ENCODE results near the gene ELAPOR2.

The ELAPOR2 gene

DNA sequence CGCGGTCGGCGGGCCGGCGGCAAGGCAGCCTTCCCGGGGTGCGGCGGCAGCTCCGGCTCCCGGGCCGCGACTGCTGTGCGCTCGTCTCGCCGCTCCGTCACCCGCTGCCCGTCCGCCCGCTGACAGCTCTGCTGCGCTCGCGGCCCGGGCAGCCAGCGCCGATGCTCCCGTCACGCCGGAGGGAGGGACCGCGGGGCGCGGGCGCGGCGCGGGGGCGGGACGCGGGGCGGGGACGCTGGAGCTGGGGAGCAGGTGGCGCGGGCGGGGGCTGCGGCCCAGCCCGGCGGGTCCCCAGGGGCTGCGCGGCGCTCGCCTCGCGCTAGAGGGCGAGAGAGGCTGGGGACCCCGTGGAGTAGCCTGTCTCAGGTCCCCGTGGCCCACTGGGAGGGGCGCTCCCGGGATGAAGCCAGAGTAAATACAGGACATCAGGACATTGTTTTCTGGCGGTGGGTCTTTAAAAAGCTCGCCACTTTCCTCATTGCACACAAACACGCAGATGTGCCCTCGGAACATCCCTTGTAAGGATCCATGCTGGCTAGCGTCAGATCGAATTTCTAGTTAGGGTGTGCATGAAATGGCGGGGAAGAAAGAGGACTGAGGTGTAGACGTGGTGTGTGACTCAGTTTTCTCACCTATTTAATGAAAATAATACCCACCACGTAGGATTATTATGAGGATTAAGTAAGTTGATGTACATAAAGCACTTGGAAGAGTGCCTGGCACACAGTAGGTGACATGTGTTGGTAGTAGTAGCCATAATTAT, at the start of gene ELAPOR2:
ELAPOR2 (minus strand) TSS at position 130 of the 763 bp plus-strand sequence. CDS start 141 bp downstream, outside the sequence.
- H2AFZ ChIP-seq (ENCODE audit: low read length), result peak within 1 kb of the TSS; percentile 91
- H3K27me3 ChIP-seq (ENCODE audit: insufficient read depth, low read length), result no peaks in the 10 kb centered on the region
- peaks cover 2% of the 10 kb centered on the region; the same call in 1 of the 2 replicates for H3F3A ChIP-seq (ENCODE audit: insufficient read depth, low read length)
- H3K9me2 ChIP-seq (ENCODE audit: low read depth, low read length), result no peaks in the 10 kb centered on the region
- no peaks in the 10 kb centered on the region for H3K9me3 ChIP-seq (ENCODE audit: low read length)
- H3K27ac ChIP-seq (ENCODE audit: low read depth, low read length, poor library complexity, severe bottlenecking), result peak within 1 kb of the TSS; percentile 63
- H3K4me3 ChIP-seq (ENCODE audit: low read depth, low read length, poor library complexity, severe bottlenecking), result peak within 1 kb of the TSS; percentile 73
- H3K79me2 ChIP-seq (ENCODE audit: insufficient read depth, low read length), result no peaks in the 10 kb centered on the region
- peak within 1 kb of the TSS; percentile 88 for H3K4me2 ChIP-seq (ENCODE audit: low read length)
- no peaks in the 10 kb centered on the region for H4K20me1 ChIP-seq (ENCODE audit: insufficient read depth, low read length)
- H3K9ac ChIP-seq (ENCODE audit: low read length), result peak within 1 kb of the TSS; percentile 69
- no peaks in the 10 kb centered on the region for H3K36me3 ChIP-seq (ENCODE audit: insufficient read depth, low read length)
- no peak for TF ChIP-seq EZH2 (IDR thresholded peaks at IDR 0.05; ENCODE audit: borderline replicate concordance, low read length)
- TF ChIP-seq, protein P1, sequence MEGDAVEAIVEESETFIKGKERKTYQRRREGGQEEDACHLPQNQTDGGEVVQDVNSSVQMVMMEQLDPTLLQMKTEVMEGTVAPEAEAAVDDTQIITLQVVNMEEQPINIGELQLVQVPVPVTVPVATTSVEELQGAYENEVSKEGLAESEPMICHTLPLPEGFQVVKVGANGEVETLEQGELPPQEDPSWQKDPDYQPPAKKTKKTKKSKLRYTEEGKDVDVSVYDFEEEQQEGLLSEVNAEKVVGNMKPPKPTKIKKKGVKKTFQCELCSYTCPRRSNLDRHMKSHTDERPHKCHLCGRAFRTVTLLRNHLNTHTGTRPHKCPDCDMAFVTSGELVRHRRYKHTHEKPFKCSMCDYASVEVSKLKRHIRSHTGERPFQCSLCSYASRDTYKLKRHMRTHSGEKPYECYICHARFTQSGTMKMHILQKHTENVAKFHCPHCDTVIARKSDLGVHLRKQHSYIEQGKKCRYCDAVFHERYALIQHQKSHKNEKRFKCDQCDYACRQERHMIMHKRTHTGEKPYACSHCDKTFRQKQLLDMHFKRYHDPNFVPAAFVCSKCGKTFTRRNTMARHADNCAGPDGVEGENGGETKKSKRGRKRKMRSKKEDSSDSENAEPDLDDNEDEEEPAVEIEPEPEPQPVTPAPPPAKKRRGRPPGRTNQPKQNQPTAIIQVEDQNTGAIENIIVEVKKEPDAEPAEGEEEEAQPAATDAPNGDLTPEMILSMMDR (IDR thresholded peaks at IDR 0.05; ENCODE audit: low read length), result peak; percentile 63
- H3K4me1 ChIP-seq (ENCODE audit: insufficient read depth, low read length, severe bottlenecking), result peaks cover 29% of the 10 kb centered on the region

DNA sequence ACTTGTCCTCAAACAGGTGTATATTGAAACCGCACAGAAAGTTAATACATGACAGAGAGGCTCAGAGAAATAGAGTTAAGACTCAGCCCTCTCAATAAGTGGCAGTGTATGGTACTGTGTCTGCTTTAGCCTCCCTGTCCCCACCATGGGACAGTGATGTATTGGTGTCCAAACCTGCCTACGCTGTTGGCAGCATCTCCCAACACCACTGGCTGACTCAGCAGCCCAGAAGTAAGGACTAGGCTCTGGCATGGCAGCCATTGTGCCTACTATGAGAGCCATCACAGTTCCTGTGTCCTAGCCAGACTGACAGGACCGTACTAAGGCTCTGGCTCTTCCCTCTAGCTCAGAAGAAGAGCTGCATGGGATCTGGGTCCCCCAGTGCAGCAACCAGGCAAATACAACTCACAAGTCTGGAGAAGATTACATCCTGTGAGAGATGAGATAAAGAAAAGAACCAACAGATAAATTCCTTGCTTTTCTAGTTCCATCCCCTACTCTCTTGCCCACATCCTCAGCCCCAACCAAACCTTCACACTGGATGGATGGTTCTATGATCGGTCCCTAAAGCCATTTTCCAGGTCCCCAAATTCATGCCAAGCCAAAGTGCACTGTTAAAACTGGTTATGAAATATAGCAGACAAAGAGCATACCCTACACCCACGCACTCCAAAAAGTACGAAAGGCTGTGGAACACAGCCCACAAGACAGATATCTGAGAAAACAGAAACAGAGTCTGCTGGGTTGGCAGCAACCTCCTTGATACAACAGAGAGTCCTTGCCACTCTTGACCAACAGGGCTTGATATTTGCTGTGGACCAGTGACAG, 48.7 kb upstream of the ELAPOR2 start:
- H3K4me3 ChIP-seq (ENCODE audit: low read depth, low read length, poor library complexity, severe bottlenecking), result no peak overlapping the region
- H3K27me3 ChIP-seq (ENCODE audit: insufficient read depth, low read length), result no peaks in the 10 kb centered on the region
- no peaks in the 10 kb centered on the region for H3K79me2 ChIP-seq (ENCODE audit: insufficient read depth, low read length)
- H3K36me3 ChIP-seq (ENCODE audit: insufficient read depth, low read length), result no peaks in the 10 kb centered on the region
- H4K20me1 ChIP-seq (ENCODE audit: insufficient read depth, low read length), result no peaks in the 10 kb centered on the region
- no peak overlapping the region for H2AFZ ChIP-seq (ENCODE audit: low read length)
- no peak overlapping the region for H3K4me2 ChIP-seq (ENCODE audit: low read length)
- no peaks in the 10 kb centered on the region for H3F3A ChIP-seq (ENCODE audit: insufficient read depth, low read length)
- H3K9me3 ChIP-seq (ENCODE audit: low read length), result no peaks in the 10 kb centered on the region
- no peak overlapping the region for H3K9ac ChIP-seq (ENCODE audit: low read length)
- H3K4me1 ChIP-seq (ENCODE audit: insufficient read depth, low read length, severe bottlenecking), result no peaks in the 10 kb centered on the region
- no peak overlapping the region for H3K27ac ChIP-seq (ENCODE audit: low read depth, low read length, poor library complexity, severe bottlenecking)
- no peaks in the 10 kb centered on the region for H3K9me2 ChIP-seq (ENCODE audit: low read depth, low read length)
- TF ChIP-seq EZH2 (IDR thresholded peaks at IDR 0.05; ENCODE audit: borderline replicate concordance, low read length), result no peak
- TF ChIP-seq, protein P1 (IDR thresholded peaks at IDR 0.05; ENCODE audit: low read length), result no peak

GRCh38 chr7:87106974-87107612, 47.6 kb upstream of the ELAPOR2 start:
- no peak overlapping the region for H3K4me3 ChIP-seq (ENCODE audit: low read depth, low read length, poor library complexity, severe bottlenecking)
- H3K4me1 ChIP-seq (ENCODE audit: insufficient read depth, low read length, severe bottlenecking), result no peaks in the 10 kb centered on the region
- H3K9me2 ChIP-seq (ENCODE audit: low read depth, low read length), result no peaks in the 10 kb centered on the region
- TF ChIP-seq, protein P1 (IDR thresholded peaks at IDR 0.05; ENCODE audit: low read length), result no peak
- TF ChIP-seq EZH2 (IDR thresholded peaks at IDR 0.05; ENCODE audit: borderline replicate concordance, low read length), result no peak
- H3K4me2 ChIP-seq (ENCODE audit: low read length), result no peak overlapping the region
- no peaks in the 10 kb centered on the region for H3K79me2 ChIP-seq (ENCODE audit: insufficient read depth, low read length)
- H3K36me3 ChIP-seq (ENCODE audit: insufficient read depth, low read length), result no peaks in the 10 kb centered on the region
- no peak overlapping the region for H2AFZ ChIP-seq (ENCODE audit: low read length)
- no peak overlapping the region for H3K27ac ChIP-seq (ENCODE audit: low read depth, low read length, poor library complexity, severe bottlenecking)
- no peaks in the 10 kb centered on the region for H3K9me3 ChIP-seq (ENCODE audit: low read length)
- no peaks in the 10 kb centered on the region for H3K27me3 ChIP-seq (ENCODE audit: insufficient read depth, low read length)
- no peaks in the 10 kb centered on the region for H3F3A ChIP-seq (ENCODE audit: insufficient read depth, low read length)
- no peak overlapping the region for H3K9ac ChIP-seq (ENCODE audit: low read length)
- H4K20me1 ChIP-seq (ENCODE audit: insufficient read depth, low read length), result no peaks in the 10 kb centered on the region
